ENCODE data around the gene MB.

GRCh38 chr22:35642305-35642741, 25.2 kb upstream of the MB start:
- TF ChIP-seq CTCF (IDR thresholded peaks at IDR 0.05) (no peak), TCF7L2 (IDR thresholded peaks at IDR 0.05; ENCODE audit: low read depth, low read length) (no peak), REST (IDR thresholded peaks at IDR 0.05; ENCODE audit: insufficient read depth in 1 of 2, low read depth in 2 of 2, low read length in 1 of 2) (no peak), POLR2AphosphoS5 (IDR thresholded peaks at IDR 0.05; ENCODE audit: low read depth, low read length) (no peak)
